Trophoblast cell (in vitro differentiated cells and primary cell): ENCODE measurements around the gene LRRC3C.
"Not testable (repeated sequence)": the region's sequence is repeated elsewhere in the genome, so short reads cannot be mapped to it uniquely, and the experiment has no call there.

Experiments
- DNase-seq, 2 donors: peaks; one replicate each; pipeline ENCODE4 v3.0.0-alpha.2; 2016
- H2AFZ ChIP-seq: 2 replicates; pipeline ENCODE4 v1.6.1; 2013; ENCODE audit warnings: low read length, moderate library complexity, mild to moderate bottlenecking; ENCODE audit not compliant: insufficient read depth, poor library complexity
- H2AK5ac ChIP-seq: 2 replicates; pipeline ENCODE4 v1.6.1; 2013; ENCODE audit warnings: mild to moderate bottlenecking, low read length
- H2BK120ac ChIP-seq: 2 replicates; pipeline ENCODE4 v1.6.1; 2013; ENCODE audit warnings: low read length, mild to moderate bottlenecking, moderate library complexity; ENCODE audit not compliant: insufficient read depth, poor library complexity
- H2BK12ac ChIP-seq: 2 replicates; pipeline ENCODE4 v1.6.1; 2013; ENCODE audit warnings: mild to moderate bottlenecking, low read length, moderate library complexity
- H2BK5ac ChIP-seq: 2 replicates; pipeline ENCODE4 v1.6.1; 2013; ENCODE audit warnings: low read length, low read depth, moderate library complexity, mild to moderate bottlenecking; ENCODE audit not compliant: poor library complexity
- H3K14ac ChIP-seq: 2 replicates; pipeline ENCODE4 v1.6.1; 2013; ENCODE audit warnings: mild to moderate bottlenecking, low read length
- H3K18ac ChIP-seq: 2 replicates; pipeline ENCODE4 v1.6.1; 2013; ENCODE audit warnings: mild to moderate bottlenecking, low read length
- H3K23ac ChIP-seq: 2 replicates; pipeline ENCODE4 v1.6.1; 2013; ENCODE audit warnings: low read length
- H3K27ac ChIP-seq: 2 replicates; pipeline ENCODE4 v1.5.1; 2013; ENCODE audit warnings: low read depth, mild to moderate bottlenecking, inconsistent platforms, low read length, moderate library complexity
- H3K27me3 ChIP-seq: 2 replicates; pipeline ENCODE4 v1.6.1; 2013; ENCODE audit warnings: inconsistent platforms, mild to moderate bottlenecking, low read length, moderate library complexity; ENCODE audit not compliant: insufficient read depth
- H3K36me3 ChIP-seq, 2 experiments: 1 replicate in 1 of 2; 2 replicates in 1 of 2; pipeline ENCODE4 v1.6.1; 2013; ENCODE audit warnings: low read length in 2 of 2, mild to moderate bottlenecking in 2 of 2, moderate library complexity in 1 of 2; ENCODE audit not compliant: insufficient read depth in 2 of 2, control insufficient read depth in 1 of 2
- H3K4ac ChIP-seq: 2 replicates; pipeline ENCODE4 v1.6.1; 2013; ENCODE audit warnings: low read depth, mild to moderate bottlenecking, low read length, moderate library complexity
- H3K4me1 ChIP-seq, 2 experiments: 1 replicate in 1 of 2; 2 replicates in 1 of 2; pipeline ENCODE4 v1.6.1; 2013; ENCODE audit warnings: low read length in 2 of 2, mild to moderate bottlenecking in 2 of 2, moderate library complexity in 1 of 2; ENCODE audit not compliant: insufficient read depth in 2 of 2, control insufficient read depth in 1 of 2
- H3K4me2 ChIP-seq: 2 replicates; pipeline ENCODE4 v1.6.1; 2013; ENCODE audit warnings: inconsistent platforms, mild to moderate bottlenecking, low read length, moderate library complexity
- H3K4me3 ChIP-seq: 2 replicates; pipeline ENCODE4 v1.5.1; 2013; ENCODE audit warnings: mild to moderate bottlenecking, low read depth, low read length, inconsistent platforms
- H3K79me1 ChIP-seq: one replicate; pipeline ENCODE4 v1.6.1; 2013; ENCODE audit warnings: low read length
- H3K79me2 ChIP-seq: 2 replicates; pipeline ENCODE4 v1.6.1; 2013; ENCODE audit warnings: low read length, mild to moderate bottlenecking; ENCODE audit not compliant: control insufficient read depth, insufficient read depth, poor library complexity
- H3K9ac ChIP-seq: 2 replicates; pipeline ENCODE4 v1.6.1; 2013; ENCODE audit warnings: mild to moderate bottlenecking, low read length
- H3K9me3 ChIP-seq: 2 replicates; pipeline ENCODE4 v1.6.1; 2013; ENCODE audit warnings: low read depth, mild to moderate bottlenecking, control low read depth, inconsistent platforms, low read length; ENCODE audit not compliant: insufficient read depth
- H4K12ac ChIP-seq: 2 replicates; pipeline ENCODE4 v1.6.1; 2013; ENCODE audit warnings: low read depth, mild to moderate bottlenecking, low read length, moderate library complexity
- H4K8ac ChIP-seq: 2 replicates; pipeline ENCODE4 v1.6.1; 2013; ENCODE audit warnings: low read depth, mild to moderate bottlenecking, low read length, moderate library complexity
- H4K91ac ChIP-seq: one replicate; pipeline ENCODE4 v1.6.1; 2013; ENCODE audit warnings: low read depth, mild to moderate bottlenecking, low read length, moderate library complexity
- WGBS: extraction: QIAGEN DNeasy Blood & Tissue Kit; methylation state at CpG from one replicate; pipeline ENCODE4 v1.1.7; 2013; ENCODE audit warnings: missing lambda C conversion rate; ENCODE audit not compliant: insufficient read length, insufficient coverage; ENCODE audit errors: extremely low coverage; 5-methylcytosine and 5-hydroxymethylcytosine counted together

Gene LRRC3C

DNA sequence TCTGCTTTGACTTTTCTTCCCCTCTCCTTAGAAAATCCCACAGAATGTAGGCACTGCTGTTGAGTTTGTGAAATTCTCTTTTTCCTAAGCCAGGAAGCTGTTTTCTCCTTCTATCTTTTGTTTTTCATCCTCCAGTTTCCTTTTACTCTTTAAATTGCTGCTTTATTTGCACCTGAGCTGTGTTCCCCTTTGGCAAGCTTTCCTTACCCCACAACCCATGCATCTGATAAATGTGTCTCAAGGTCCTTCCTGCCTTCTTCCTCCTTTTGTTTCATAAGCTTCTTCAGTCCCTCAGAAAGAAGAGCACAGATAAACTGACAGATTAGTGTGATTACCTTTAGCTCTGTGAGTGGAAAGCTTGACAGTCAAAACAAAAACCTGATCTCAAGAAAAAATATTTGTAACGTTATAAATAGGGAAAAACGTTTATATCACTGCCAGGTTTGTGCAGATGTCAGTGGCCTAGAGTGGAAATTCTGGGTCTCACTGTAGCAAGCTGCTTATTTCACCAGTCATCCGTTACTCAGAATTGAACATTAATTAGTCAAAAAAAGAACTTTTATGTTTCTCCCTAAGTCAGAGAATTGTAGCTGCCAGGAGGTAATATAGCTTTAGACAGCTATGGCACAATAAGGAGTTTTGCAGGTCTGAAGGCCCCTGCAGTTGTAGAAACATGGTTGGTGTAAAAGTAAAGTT, 32.7 kb upstream of the LRRC3C start:
- no peak overlapping the region for H2BK120ac ChIP-seq
- no peaks in the 10 kb centered on the region for H3K79me2 ChIP-seq
- H2AK5ac ChIP-seq = no peak overlapping the region
- no peak overlapping the region for H3K27ac ChIP-seq
- H3K9me3 ChIP-seq = no peaks in the 10 kb centered on the region
- H4K91ac ChIP-seq = no peak overlapping the region
- no peak overlapping the region for H3K18ac ChIP-seq
- H3K79me1 ChIP-seq = no peaks in the 10 kb centered on the region
- no peaks in the 10 kb centered on the region for H3K36me3 ChIP-seq
- no peak overlapping the region for H3K4me3 ChIP-seq
- H4K8ac ChIP-seq = no peak overlapping the region
- H3K9ac ChIP-seq = no peak overlapping the region
- no peak for DNase-seq
- H2BK5ac ChIP-seq = no peak overlapping the region
- H2BK12ac ChIP-seq = no peak overlapping the region
- no peaks in the 10 kb centered on the region for H3K4me1 ChIP-seq
- no peak overlapping the region for H3K23ac ChIP-seq
- no peak overlapping the region for H4K12ac ChIP-seq
- H3K4me2 ChIP-seq = no peak overlapping the region
- H2AFZ ChIP-seq = no peak overlapping the region
- no peaks in the 10 kb centered on the region for H3K27me3 ChIP-seq
- no peak overlapping the region for H3K4ac ChIP-seq
- no CpG with 5 or more reads among the region's 3 CpGs for WGBS
- H3K14ac ChIP-seq = no peak overlapping the region

DNA sequence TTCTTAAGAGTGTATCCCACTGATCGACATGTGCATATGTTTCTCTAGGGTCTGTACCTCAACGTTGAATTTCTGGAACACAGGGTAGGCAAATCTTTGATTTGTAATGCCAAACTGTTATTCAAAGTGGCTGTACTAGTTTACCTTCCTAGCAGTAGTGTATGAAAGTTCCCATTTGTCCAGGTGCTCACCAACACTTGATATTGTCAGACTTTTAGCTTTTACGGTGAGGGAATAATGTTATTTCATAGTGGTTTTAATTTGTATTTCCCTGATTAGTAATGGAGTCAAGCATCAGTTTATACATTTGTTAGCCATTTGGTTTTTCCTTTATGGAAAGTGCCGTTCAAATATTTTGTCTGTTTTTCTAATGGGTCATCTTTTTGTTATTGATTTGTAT, 29.4 kb upstream of the LRRC3C start:
- no peak overlapping the region for H2BK120ac ChIP-seq
- no peak overlapping the region for H3K4ac ChIP-seq
- H3K4me2 ChIP-seq = no peak overlapping the region
- no peak overlapping the region for H4K91ac ChIP-seq
- no CpG with 5 or more reads among the region's 4 CpGs for WGBS
- H3K27ac ChIP-seq = no peak overlapping the region
- H3K9me3 ChIP-seq = no peaks in the 10 kb centered on the region
- H3K4me1 ChIP-seq = no peaks in the 10 kb centered on the region
- no peak overlapping the region for H3K23ac ChIP-seq
- no peak overlapping the region for H2BK5ac ChIP-seq
- H2AFZ ChIP-seq = no peak overlapping the region
- H4K12ac ChIP-seq = no peak overlapping the region
- H3K4me3 ChIP-seq = no peak overlapping the region
- no peaks in the 10 kb centered on the region for H3K79me1 ChIP-seq
- no peak overlapping the region for H3K18ac ChIP-seq
- no peak overlapping the region for H3K9ac ChIP-seq
- H4K8ac ChIP-seq = no peak overlapping the region
- DNase-seq = no peak
- no peaks in the 10 kb centered on the region for H3K27me3 ChIP-seq
- no peak overlapping the region for H3K14ac ChIP-seq
- H3K79me2 ChIP-seq = no peaks in the 10 kb centered on the region
- H3K36me3 ChIP-seq = peaks cover 0 to 2% of the 10 kb centered on the region in 2 experiments
- H2BK12ac ChIP-seq = no peak overlapping the region
- no peak overlapping the region for H2AK5ac ChIP-seq

DNA sequence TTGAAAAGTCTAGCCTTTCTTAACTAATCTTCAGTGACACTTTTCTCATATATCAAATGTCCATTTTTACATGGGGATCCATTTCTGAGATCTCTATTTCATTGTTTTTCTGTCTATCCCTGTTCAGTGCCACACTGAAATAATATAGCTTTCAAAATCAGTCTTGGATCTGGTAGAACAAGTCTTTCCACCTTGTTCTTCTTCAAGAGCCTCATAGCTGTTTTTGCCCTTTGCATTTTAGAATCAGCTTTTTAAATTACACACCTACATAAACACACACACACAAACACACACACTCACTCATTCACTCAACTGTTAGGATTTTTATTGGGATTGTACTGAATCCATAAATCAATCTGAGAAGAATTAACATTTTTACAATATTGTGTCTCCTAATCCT, 28.3 kb upstream of the LRRC3C start:
- Histone ChIP-seq H4K91ac (no peak overlapping the region), H3K14ac (no peak overlapping the region), H4K12ac (no peak overlapping the region), H4K8ac (no peak overlapping the region), H3K4me1 (no peaks in the 10 kb centered on the region), H3K18ac (no peak overlapping the region), H3K36me3 (peaks cover 0 to 2% of the 10 kb centered on the region in 2 experiments), H2BK120ac (no peak overlapping the region), H3K23ac (no peak overlapping the region), H3K9me3 (no peaks in the 10 kb centered on the region), H2BK5ac (no peak overlapping the region), H3K79me1 (no peaks in the 10 kb centered on the region), H3K4me3 (no peak overlapping the region), H3K27me3 (no peaks in the 10 kb centered on the region), H3K27ac (no peak overlapping the region), H3K4me2 (no peak overlapping the region), H3K9ac (no peak overlapping the region), H3K79me2 (no peaks in the 10 kb centered on the region), H2AFZ (no peak overlapping the region), H2AK5ac (no peak overlapping the region), H3K4ac (no peak overlapping the region), H2BK12ac (no peak overlapping the region)
- peak in 1 of 2 donors; percentile 43 for DNase-seq

DNA sequence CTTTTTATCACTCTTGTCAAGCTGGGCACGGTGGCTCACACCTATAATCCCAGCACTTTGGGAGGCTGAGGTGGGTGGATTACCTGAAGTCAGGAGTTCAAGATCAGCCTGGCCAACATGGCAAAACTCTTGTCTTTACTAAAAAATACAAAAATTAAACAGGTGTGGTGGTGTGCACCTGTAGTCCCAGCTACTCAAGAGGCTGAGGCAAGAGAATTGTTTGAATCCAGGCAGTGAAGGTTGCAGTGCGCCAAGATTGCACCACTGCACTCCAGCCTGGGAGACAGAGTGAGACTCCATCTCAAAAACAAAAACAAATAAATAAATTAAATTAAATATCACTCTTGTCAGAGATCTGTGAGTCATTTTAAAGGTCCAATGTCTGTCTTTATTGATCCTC, 25.5 kb upstream of the LRRC3C start:
- H3K4me3 ChIP-seq, H3K9me3 ChIP-seq, H3K79me2 ChIP-seq, H2AK5ac ChIP-seq, H2AFZ ChIP-seq, H4K91ac ChIP-seq, H4K8ac ChIP-seq, H2BK12ac ChIP-seq, H3K23ac ChIP-seq, DNase-seq, H3K27ac ChIP-seq, H3K4ac ChIP-seq, H2BK5ac ChIP-seq, H3K14ac ChIP-seq, H4K12ac ChIP-seq, H3K18ac ChIP-seq, H3K4me1 ChIP-seq, H3K4me2 ChIP-seq, H3K27me3 ChIP-seq, H2BK120ac ChIP-seq, H3K36me3 ChIP-seq, H3K9ac ChIP-seq, H3K79me1 ChIP-seq: not testable (repeated sequence)
- whole genome bisulfite sequencing = no CpG with 5 or more reads among the region's 2 CpGs
